ENCODE results near the gene CSNK1G3. TPM values are rescaled to one million over a fixed set of nuclear protein-coding genes. Genes with fewer than 3 reads are reported as not detected.

The CSNK1G3 gene
- polyA plus RNA-seq, 4 donors, result 35.2 to 49.1 (median 40.3) TPM

DNA sequence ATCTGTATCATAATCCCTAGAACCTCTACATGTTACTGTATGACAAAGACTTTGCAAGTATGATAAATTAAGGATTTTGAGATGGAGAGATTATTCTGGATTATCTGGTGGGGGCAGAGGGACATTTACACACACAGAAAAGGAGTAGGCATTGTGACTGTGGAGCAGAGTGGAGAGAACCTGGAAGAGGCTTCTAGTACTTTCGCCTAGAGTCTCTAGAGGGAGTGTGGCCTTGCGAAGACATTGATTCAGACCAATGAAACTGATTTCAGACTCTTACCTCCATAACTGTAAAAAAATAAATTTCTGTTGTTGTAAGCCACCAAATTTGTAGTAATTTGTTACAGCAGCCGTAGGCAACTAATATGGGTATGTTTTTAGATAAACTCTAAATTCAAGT, 45.9 kb downstream of the CSNK1G3 start:
- no peak for DNase-seq (ENCODE audit: low read depth in 4 of 4, low spot score in 2 of 4)

DNA sequence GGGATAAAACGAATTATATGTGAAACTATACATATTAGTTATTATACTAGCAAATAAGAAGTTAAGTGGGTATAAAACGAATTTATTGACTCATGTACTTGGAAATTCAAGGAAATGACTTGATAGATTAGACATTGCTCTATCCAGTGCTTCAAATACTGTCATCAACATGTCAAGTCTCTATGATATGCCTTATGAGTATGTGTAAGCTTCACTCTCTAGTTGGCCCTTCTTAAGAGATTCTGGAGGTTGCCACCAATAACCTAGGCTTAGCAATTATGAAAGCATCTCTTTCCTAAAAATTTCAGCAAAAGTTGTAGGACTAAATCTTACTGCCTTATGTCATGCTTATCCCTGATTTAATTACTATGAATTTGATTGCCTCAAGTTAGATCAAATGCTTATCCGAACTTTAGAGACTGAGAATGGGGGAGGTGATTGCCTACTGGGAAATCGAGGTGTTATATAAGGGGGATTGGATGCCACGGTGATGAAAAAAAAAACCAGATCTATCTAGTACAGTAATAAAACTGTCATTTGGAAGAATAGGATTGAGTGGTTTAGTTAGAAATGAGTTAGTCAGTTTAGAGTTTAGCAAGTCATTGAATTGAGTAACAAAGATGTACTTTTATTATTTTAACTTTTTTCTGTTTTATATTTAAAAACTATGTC, 46.9 kb downstream of the CSNK1G3 start:
- no peak for DNase-seq (ENCODE audit: low read depth in 4 of 4, low spot score in 2 of 4)

DNA sequence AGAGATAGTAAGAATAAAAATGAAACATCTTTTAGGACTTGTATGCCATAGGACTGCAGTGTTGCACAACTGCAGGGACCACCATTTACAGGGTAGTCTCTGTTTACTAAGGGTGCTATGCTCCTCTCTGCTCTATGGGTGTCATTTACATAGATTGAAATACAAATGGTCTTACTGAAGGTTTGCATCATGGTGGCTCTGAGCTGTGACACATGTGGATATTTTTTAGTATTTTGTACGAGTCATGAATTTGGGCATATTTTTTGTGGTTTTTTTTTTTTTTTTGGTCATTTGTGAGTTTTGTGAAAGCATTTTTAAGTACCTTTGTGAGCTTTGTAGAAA, 47.4 kb downstream of the CSNK1G3 start:
- DNase-seq (ENCODE audit: low read depth in 4 of 4, low spot score in 2 of 4), result no peak

DNA sequence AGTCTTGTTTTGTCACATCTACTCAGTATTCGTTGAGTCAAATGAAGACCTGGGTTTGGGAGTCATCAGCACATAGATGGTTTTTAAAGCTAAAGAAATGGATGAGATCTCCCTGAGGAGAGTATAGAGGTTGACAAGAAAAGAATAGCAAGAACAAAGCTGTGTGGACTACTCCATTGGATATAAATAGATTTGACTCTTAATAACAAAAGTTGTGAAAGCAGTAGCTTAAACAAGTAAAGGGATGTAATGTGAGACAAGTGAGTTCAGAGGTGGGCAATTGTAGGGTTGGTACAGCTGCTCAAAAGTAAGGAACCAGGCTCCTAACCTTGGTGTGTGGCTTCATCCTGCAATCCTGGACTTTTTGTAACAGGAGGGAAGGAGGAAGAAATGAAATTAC, 49.3 kb downstream of the CSNK1G3 start:
- DNase-seq (ENCODE audit: low read depth in 4 of 4, low spot score in 2 of 4), result no peak

- DNase-seq (ENCODE audit: low read depth in 4 of 4, low spot score in 2 of 4), result no peak
These were observed 60.0 kb downstream of the CSNK1G3 start for GRCh38 chr5:123571927-123572326.

GRCh38 chr5:123578390-123578789, 66.4 kb downstream of the CSNK1G3 start:
- no peak for DNase-seq (ENCODE audit: low read depth in 4 of 4, low spot score in 2 of 4)

GRCh38 chr5:123579410-123579809, 67.4 kb downstream of the CSNK1G3 start:
- no peak for DNase-seq (ENCODE audit: low read depth in 4 of 4, low spot score in 2 of 4)

- DNase-seq (ENCODE audit: low read depth in 4 of 4, low spot score in 2 of 4), result no peak
These were observed 70.7 kb downstream of the CSNK1G3 start for GRCh38 chr5:123582550-123583285.

DNA sequence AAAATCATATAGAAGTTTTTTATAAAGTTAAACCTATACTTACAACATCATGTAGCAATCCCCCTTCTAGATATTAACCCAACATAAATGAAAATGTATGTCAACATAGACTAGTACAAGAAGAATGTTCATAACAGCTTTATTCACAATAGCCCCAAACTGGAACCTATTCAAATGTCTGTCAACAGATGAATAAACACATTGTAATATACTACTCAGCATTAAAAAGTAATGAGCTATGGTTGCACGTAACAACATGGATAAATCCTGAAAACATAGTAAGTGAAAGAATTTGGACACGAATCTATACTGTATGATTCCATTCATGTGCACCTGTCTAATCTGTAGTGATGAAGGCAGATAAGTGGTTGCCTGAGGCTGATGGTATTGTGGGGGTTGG, 73.9 kb downstream of the CSNK1G3 start:
- DNase-seq (ENCODE audit: low read depth in 4 of 4, low spot score in 2 of 4), result no peak

DNA sequence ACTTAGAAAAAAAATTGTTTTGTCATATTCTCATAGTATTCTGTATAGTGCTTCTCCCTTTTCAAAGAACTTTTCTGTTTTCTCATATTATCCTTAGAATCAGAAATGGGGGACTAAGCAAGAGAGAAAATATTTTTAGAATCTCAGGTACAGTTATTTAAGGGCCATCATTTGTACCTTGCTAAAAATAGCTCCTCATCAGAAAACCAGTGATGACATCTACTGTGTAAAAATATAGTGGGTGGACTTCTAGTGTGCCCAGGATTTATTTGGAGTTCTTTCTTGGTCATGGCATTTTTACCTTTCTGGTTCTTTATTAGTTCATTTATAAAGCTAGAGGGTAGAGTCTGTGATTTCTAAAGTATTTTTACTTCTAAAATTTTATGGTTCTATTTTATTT, 82.5 kb downstream of the CSNK1G3 start:
- no peak for DNase-seq (ENCODE audit: low read depth in 4 of 4, low spot score in 2 of 4)

DNA sequence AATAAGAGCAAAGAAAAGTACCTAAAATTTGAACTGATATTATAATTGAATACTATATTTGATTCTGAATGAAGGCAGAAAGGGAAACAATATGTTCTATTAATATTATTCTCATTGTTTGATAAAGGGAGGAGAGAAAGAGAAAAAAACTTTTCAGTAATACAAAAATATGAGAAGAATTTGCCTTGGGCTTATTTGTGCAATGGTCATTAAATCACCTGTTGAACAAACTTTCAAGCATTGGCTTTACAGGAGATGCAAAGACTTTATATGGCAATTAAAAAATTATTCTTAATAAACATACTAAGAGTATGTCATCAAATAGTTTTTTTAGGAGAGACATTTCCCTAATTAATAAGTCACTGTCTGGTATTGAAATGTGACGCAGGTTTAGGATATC, 85.0 kb downstream of the CSNK1G3 start:
- no peak for DNase-seq (ENCODE audit: low read depth in 4 of 4, low spot score in 2 of 4)

GRCh38 chr5:123598028-123598689, 86.2 kb downstream of the CSNK1G3 start:
- no peak for DNase-seq (ENCODE audit: low read depth in 4 of 4, low spot score in 2 of 4)

DNA sequence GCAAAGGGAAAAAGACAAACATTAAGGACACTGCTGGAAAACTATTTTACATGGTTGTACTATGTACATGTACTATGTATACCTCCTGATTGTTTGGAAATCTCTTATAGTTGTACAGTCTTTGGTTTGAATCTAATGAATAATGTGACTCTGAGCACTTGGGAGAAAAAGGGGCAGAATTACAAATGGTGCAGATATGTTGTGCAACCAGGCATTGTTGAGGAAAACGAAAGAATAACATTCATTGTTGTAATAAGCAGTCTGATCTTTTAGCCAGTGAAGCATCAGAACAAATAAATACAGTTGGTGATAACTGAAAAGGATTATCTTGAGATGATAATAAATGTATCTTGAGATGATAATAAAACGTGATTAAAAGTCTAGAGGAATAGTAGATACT, 87.2 kb downstream of the CSNK1G3 start:
- no peak for DNase-seq (ENCODE audit: low read depth in 4 of 4, low spot score in 2 of 4)

- no peak for DNase-seq (ENCODE audit: low read depth in 4 of 4, low spot score in 2 of 4)
These were observed 89.6 kb downstream of the CSNK1G3 start for GRCh38 chr5:123601610-123602009.

- no peak for DNase-seq (ENCODE audit: low read depth in 4 of 4, low spot score in 2 of 4)
These were observed 93.8 kb downstream of the CSNK1G3 start for GRCh38 chr5:123605822-123606221.

- DNase-seq (ENCODE audit: low read depth in 4 of 4, low spot score in 2 of 4), result no peak
These were observed 98.2 kb downstream of the CSNK1G3 start for GRCh38 chr5:123610209-123610608.

GRCh38 chr5:123610665-123611405, 98.9 kb downstream of the CSNK1G3 start:
- DNase-seq (ENCODE audit: low read depth in 4 of 4, low spot score in 2 of 4), result peak; percentile 22 to 57 (median 28)

DNA sequence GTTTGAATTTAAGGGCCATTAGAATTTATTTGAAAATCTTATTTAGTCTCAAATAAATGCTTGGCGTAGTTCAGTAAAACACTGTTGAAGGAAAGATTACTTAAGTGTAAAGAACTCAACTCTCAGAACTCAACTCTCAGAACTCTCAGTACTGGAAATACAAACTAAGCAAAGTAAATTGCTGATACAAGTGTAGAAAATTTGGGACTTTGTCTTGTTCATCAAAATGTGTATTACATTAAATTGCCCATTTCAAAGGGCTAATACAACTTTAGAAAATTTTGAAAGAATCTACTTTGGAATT, 99.4 kb downstream of the CSNK1G3 start:
- no peak for DNase-seq (ENCODE audit: low read depth in 4 of 4, low spot score in 2 of 4)

GRCh38 chr5:123617561-123617960, 105.6 kb downstream of the CSNK1G3 start:
- no peak for DNase-seq (ENCODE audit: low read depth in 4 of 4, low spot score in 2 of 4)

DNA sequence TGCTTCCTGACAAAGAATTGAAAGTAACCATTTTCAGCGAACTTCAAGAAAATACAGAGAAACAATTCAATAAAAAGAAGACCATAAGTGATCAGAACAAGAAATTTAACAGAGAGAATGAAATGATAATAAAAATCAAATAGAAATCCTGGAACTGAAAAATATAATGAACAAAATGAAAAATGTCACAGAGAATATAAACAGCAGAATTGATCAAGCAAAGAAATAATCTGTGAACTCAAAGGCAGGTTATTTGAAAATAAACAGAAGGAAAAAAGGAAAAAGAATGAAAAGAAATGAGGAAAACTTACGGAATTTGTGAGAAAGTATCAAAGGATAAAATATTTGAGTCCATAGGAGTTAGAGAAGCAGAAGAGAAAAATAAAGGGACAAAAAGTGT, 114.1 kb downstream of the CSNK1G3 start:
- no peak for DNase-seq (ENCODE audit: low read depth in 4 of 4, low spot score in 2 of 4)

GRCh38 chr5:123628860-123629544, 117.0 kb downstream of the CSNK1G3 start:
- no peak for DNase-seq (ENCODE audit: low read depth in 4 of 4, low spot score in 2 of 4)
